GM12874 (cell line): Measurements from ENCODE around the gene ATG13.

Experiments used
- CTCF ChIP-seq: IDR thresholded peaks from 2 replicates; pipeline ENCODE4 v1.5.1; 2011; ENCODE audit warnings: low read depth, mild to moderate bottlenecking, control low read depth, low read length, moderate library complexity; ENCODE audit not compliant: insufficient read depth

The ATG13 gene

GRCh38 chr11:46612326-46612725 is 5.0 kb upstream of the ATG13 start:
- TF ChIP-seq CTCF = no peak

- no peak for TF ChIP-seq CTCF
Observed at GRCh38 chr11:46615756-46616155, 1.6 kb upstream of the ATG13 start.

- TF ChIP-seq CTCF = no peak
Observed at GRCh38 chr11:46616551-46617133, 711 bp upstream of the ATG13 start.

- no peak for TF ChIP-seq CTCF
Observed at GRCh38 chr11:46617972-46618314, 590 bp downstream of the ATG13 start.

- no peak for TF ChIP-seq CTCF
Observed at GRCh38 chr11:46618837-46619236, 1.5 kb downstream of the ATG13 start.

GRCh38 chr11:46625406-46625805 is 8.1 kb downstream of the ATG13 start:
- no peak for TF ChIP-seq CTCF

- no peak for TF ChIP-seq CTCF
Observed at GRCh38 chr11:46628961-46629360, 11.6 kb downstream of the ATG13 start.
